GM21786 (cell line): ENCODE measurements around the gene EIF1.
A peak's percentile ranks its signal among the peaks of the same experiment; 100 is the strongest.
"Not testable (repeated sequence)": the region's sequence is repeated elsewhere in the genome, so short reads cannot be mapped to it uniquely, and the experiment has no call there.

Experiments used
- ATAC-seq: cut with Tn5 transposase; IDR thresholded peaks from one replicate; pipeline ENCODE4 v1.9.1; 2021; ENCODE audit not compliant: unreplicated experiment

EIF1 gene

DNA sequence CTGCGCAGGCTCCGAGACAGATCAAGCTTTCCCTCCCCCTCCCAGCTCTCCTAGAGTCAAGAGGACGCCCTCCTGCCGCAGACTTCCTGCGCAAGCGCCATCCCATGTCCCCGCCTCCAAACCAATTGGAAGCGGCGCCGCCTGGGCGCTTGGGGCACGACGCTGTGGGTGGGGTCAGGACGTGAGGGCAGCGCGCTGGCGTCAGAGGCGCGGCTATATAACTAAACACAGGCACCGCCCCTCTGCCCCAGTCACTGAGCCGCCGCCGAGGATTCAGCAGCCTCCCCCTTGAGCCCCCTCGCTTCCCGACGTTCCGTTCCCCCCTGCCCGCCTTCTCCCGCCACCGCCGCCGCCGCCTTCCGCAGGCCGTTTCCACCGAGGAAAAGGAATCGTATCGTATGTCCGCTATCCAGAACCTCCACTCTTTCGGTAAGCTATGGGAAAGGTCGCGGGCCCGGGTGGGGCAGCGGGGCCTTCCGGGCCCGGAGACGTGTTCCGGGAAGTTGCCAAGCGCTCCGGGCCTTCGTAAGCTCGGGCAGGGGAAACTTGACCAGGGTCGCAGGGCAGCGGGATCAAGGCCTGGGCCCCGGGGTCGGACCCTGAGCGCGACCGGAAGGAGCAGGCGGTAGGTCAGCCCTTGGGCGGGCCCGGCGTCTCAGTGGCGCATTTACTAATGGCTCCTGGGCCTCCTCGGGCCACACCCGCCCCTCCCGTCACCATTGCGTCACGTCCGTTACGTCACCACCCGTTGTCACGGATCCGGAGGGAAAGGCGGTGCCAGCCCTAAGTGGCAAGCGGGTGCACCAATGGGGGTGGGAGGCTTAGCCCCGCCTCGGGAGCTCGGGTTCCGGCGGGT is at the start of gene EIF1:
TSS of gene EIF1 (plus strand) at position 245 of the 856 bp plus-strand sequence. CDS start at position 399, 154 bp downstream.
- peak; percentile 67 for ATAC-seq

DNA sequence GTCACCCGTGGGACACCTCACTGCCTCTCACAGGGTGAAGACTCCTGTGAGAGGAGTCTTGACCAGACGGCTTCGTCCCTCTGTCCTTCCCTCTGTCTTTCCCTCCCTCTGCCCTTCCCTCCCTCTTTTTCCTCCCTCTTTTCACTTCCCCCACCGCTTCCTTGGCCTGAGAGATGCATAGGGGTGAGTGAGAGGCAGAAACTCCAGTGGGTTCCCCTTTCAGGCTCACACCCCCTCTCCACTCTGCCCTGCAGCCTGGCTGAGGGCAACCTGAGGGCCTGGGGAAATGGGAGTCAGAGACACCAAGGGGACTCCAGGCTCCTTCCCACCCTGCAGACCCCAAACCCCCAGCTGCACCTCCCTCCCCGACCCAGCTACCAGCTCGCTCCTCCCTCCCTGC is 49.7 kb upstream of the EIF1 start:
- ATAC-seq: no peak

DNA sequence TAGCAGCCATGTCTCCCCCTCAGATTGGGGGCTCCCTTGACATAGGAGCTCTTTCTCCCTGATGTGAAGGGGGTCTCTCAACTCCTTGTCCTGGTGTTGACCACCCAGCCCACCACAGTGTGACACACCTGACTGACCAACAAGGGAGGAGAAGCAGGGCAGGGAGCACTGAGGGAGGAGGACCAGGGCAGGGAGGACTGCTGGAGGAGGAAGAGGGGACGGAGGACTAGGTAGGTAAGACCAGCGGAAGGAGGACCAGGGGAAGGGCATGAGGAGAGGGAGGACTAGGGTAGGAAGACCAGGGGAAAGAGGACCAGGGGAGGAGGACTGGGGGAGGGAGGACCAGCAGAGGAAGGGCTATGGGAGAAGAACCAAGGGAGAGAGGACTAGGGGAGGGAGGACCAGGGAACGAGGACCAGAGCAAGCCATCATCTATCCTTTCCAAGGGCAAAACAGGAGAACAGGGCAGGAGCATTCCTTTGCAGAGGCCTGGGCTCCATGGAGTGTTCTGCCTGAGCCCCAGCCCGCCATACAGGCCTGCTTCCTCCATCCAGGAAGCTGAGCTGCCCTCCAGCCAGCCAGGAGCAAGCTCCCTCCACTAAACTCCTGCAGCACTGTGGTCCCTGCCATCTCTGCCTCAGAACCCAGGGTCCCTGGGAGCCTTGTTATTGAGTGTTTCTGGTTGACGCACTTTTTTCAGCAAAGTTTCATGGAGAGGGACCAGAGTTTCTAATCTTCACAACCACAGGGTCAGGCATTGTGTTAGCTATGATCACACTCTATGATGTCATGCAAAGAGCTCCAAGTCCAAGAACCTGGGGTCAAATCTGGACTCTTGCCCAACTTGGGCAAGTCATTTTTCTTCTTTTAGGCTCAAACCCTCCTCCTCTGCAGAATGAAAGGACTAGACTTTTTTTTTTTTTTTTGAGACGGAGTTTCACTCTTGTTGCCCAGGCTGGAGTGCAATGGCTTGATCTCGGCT is 48.9 kb upstream of the EIF1 start:
- ATAC-seq: no peak

DNA sequence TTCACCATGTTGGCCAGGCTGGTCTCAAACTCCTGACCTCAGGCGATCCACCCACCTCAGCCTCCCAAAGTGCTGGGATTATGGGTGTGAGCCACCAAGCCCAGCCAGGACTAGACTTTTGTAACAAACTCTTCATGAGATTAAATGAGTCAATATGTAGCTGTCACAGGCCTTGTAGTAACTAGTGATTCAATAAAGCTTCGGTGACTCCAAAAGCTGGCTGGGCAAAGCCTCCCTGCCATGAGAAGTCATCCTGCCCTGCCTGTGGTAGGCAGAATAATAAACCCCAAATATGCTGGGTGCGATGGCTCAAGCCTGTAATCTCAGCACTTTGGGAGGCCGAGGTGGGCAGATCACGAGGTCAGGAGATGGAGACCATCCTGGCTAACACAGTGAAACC is 48.1 kb upstream of the EIF1 start:
- ATAC-seq: not testable (repeated sequence)

DNA sequence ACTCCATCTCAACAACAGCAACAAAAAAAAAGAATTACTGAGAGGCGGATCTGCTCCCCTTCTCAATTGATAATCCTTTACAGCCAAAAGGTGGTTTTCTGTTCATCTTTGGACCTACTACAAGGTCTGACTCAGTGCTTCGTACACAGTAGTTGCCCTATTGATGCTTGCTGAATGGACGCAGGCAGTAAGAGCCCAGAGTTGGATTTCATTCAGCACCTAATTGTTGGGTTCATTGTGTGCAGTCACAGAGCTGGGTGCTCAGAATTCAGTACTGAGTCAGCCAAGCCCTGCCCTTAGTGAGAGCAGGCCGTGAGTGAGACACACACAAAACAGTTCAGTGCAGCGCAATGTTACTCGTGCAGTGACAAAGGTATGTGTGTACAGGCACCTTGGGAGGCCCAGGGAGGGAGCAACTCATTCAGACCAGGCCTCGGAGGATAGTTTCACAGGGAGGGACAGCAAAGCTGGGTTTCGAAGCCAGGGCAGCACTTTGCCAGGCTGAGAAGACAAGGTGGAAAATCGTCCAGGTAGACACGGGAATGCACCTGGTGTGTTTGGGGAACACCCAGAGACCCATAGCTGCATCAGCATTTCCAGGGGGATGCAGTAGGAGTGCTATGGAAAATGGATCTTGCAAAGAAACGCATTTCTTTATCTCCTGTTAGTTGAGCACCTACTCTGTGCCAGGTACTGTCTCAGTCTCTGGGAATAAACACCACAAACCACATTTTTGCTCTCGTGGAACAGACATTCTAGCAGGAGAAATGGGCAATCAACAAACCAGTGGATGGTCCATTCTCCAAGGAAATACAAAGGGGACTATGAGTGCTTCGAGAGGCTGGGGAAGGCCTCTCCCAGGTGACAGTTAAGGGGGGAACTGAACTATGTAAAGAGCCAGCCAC is 46.2 kb upstream of the EIF1 start:
- ATAC-seq: no peak

DNA sequence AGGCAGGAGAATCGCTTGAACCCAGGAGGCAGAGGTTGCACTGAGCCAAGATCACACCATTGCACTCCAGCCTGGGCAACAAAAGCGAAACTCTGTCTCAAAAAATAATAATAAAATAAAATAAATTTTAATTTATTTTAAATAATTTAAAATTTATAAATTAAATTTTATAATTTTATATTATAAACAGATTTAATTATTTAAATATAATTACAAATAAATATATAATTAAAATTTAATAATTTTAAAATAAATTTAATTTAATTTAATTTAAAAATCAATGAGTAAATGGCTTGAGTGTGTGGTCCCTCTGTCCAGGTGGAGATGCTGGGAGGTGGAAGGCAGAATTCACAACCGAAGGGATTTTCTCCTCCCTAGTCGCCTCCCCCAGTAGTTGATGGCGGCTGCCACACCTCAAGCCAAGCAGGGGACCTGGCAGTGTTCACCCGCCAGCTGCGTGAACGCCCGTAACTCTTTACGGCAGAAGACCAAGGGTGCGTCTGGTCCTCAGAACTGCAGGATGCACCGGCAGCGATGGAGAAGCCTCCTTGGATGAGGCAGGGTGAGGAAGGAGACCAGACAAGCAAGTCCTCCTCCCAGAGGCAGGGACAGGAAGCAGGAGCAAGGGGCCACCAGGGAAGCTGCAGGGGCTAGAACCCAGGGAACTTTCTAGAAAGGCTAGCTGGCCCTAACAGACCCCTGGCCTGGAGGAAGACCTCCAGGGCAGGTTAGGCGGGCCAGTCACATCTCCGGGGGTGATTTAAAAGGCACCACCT is 41.5 kb upstream of the EIF1 start:
- ATAC-seq: no peak

DNA sequence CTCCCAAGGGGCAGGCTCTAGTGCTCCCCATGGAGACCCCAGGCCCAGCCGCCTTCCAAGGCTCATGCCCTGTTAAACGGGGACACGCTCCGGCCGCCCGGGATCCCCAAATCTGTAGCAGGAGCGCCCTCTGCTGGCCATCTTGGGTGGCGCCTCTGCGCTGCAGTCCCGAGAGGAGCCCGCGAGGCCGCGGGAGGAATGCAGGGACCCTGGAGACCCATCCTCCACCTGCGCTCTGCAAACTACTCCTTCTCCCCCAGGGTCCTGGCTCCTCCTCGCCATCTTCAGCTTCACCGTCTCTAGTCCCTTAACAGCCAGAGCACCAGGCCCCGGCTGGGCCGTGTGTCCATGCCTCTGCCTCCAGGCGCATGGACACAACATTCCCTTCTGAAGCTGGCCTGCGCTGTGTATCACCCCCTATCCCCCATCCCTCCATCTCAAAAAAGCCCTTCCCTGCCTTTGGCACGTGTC is 40.7 kb upstream of the EIF1 start:
- no peak for ATAC-seq

DNA sequence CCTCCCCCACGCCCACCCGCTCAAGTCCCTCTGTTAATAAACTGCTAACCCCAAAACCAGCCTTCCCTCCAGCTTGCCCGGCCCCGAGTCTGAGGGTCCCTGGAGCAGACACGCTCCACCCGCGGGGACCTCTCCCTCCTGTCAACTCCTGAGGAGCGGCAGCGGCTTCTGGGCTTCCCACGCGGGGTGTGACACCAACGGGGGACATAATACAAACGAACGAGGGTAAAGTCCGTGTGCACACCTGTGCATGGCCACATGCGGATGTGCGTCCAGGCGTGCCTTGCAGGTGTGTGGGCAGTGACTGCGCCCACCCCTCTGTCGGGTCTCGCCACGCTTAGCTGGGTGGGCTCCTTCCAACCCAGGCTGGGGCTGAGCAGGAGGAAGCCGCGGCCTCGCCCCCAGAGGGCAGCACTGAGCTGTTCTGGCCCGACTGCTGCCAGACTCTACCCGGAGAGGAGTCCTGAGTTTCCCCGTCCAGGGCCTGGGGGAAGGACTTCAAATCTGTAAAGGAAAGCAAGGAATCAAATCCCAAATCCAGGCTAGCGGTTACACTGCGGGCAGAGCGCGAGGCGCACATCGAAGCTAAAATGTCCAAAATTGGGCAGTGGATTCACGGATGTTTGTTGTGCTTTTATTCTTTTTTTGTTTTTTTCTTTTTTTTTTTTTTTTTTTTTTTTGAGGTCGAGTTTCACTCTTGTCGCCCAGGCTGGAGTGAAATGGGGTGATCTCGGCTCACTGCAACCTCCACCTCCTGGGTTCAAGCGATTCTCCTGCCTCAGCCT is 40.1 kb upstream of the EIF1 start:
- ATAC-seq: no peak

DNA sequence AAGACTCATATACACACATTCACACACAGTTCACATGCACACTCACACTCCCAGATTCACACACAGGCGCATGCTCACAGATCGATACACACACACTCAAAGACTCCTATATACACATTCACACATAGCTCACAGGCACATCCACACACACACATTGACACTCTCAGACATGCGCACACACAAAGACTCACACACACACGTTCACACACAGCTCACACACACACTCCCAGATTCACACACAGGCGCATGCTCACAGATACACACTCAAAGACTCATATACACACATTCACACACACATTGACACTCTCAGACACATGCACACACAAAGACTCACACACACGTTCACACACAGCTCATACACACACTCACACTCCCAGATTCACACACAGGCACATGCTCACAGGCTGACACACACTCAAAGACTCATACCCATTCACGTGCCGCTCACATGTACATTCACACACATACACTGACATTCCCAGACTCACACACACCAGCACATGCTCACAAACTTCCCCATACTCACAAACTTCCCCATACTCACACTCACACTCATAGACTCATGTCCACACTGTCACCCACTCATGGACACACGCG is 38.7 kb upstream of the EIF1 start:
- ATAC-seq: no peak

DNA sequence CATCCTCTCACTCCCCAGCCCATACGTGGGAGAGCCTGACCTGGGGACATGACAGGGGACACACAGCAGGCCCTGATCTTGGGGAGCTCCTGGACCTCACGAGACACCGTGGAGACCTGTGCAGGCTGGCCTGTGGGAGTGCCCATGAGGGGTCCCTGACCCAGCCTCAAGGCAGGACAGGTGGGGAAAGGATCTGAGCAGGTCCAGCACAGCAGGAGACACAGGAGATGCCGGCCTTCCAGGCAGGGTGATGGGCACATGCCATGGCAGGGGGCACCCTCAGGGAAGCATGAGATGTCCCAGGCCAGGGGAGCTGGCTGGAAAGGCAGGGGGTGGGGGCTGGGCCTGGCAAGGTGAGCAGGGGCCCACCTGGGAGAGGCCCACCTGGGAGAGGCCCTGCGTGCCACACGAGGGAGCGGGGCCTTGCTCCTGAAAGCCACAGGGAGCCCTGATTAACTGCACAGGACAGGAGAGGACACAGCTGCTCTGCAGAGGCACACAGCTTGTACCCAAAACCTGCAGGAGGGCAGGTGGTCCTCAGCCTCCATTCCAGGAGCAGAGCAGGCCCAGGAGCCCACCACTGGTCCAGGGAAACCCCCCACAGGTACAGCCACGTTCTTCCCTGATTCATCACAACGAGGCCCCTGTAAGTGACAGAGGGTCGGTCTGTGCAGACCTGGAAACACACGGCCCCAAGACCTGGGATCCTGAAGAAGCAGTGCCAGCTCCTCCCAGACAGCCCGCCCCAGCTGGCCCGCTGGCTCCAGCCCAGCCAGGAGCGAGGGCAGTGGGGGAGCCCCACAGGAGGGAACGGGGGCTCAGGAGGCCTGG is 37.7 kb upstream of the EIF1 start:
- ATAC-seq: no peak

DNA sequence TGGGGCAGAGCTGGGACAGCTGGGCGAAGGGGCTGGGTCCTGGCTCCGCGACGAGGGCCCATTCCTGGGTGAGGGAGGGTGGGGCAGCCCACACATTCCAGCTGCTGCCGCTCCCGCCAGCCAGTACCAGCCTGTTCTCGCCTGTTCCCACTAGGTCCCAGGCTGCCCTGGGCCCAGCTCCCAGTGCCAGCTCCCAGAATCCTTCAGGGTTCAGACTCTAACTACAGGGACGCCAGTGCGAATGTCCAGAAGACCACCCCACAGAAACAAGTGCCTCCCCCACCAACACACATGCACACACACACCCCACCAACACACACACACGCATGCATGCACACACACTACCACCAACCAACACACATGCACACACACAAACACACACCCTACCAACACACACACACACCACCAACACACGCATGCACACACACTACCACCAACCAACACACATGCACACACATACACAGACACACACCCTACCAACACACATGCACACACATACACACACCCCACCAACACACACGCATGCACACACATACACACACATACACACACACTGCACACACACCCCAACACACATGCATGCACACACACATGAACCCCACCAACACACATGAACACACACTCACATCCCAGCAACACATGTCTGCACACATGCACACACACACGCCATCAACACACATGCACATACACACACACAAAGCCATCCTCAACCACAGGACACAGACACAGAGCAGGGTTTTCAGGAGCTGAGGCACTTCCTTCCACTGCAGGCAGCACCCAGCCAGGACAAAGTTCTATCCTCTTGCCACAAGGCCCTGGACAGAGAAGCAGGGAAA is 36.8 kb upstream of the EIF1 start:
- ATAC-seq: no peak

DNA sequence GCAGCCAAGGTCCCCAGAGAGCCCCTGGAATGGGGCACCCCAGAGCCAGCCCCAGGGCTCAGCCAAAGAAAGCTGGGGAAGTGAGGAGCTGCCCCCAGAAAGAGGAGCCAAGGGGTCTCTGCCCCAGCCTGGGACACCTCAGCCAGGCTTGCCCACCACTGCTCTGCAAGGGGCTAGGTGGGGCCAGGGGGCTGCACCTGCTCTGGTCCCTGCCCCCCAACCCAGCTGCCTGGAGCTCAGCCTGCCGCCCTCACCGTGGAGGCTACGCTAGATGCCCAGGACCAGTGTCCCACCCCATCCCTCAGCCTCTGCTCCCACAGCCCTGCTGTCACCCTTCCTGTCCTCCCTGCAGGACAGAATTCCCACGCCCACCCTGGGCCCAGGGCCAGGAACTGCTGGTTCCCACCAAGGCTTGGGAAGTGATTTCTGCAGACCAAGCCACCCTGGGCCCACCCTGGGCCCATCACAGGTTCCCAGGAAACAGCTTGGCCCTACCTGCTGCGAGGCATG is 36.2 kb upstream of the EIF1 start:
- ATAC-seq: no peak

DNA sequence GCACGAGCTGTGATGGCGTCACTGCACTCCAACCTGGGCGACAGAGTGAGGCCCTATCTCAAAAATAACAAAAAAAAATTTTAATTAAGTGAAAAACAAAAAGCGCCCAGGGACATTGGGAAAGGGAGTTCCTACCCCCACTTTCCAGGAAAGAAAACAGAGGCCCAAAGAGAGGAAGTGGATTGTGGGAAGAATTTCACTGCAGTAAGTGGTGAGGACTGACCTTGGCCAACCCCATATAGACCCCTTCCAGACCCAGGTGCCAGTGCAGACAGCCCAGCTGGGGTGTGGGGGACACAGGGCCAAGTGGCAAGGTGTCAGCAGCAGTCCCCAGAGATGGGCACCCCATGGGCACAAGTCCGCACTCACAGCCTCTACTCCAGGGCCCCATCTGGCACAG is 35.3 kb upstream of the EIF1 start:
- no peak for ATAC-seq

DNA sequence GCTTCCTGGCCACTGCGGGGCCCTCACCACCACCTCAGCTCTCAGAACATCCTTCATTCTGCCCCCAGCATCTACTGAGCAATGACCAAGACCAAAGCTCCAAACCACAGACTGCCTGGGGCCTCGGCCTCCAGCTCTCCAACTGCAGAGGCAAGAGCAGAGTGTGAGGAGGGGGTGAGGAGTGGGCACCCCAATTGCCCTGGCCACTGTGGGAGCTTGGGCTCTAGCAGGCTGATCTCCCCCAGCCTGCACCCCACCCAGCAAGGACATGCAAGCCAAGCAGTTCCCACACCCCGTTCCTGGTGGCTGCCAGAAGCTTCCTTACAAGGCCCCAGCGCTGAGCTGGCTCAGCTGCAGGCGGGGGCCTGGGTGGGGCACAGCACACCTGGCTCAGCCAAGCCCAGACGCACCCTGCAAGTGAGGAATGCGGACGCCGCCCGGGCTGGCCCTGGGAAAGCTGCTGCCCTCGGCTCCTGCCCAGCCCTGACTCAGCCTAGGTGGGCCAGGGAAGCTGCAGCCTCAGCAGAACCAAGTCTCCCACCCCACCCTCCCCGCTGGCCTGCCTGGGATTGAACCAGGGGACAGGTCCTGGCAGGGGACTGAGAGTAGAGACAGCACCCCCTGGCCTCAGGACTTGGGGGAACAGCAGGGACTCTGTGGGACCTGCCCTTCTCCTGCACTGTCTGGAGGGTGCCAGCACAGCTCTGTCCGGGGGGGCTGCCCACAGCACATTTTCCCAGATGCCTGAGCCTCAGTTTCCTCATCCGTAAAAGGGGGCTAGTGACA is 34.6 kb upstream of the EIF1 start:
- ATAC-seq: no peak

DNA sequence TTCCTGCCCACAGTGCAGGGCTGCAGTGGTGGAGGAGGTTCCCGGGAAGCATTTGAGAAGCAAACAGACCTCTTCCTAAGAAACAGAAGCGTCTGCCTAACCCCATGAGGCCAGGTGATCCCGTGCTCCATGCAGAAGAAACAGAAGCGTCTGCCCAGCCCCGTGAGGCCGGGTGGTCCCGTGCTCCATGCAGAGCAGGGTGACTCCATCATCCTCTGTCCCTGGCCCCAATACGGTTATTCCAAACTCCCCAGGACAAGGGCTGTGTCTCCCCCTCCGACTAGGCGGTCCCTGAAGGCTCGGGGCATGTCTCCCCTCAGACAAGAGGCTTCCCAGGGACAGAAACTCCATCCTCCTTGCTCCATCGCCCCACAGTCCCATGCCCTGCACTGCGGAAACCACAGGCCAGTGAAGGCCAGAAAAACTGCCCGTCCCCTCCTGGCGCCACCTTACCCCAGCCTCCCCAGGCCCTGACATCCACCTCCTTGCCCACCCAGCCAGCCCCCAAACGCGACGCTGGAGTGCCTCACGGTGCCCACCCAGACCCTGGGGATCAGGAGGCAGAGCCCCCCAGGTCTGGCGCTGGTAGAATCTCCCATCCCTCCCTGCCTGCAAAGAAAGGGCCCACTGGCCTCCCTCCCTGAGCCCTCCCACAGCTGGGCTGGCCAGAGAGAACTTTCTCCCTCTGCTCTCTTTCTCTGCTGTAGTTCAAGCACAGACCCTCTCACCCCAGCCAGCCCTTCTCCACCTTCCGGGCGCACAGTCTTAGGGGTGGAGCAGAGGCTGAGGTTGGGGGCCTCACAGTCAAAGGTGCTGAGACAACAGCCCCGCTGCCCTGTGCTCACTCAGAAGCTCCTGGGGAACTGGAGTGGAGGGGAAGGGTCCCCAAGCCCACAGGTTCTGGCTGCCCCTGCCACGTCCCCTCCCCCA is 33.7 kb upstream of the EIF1 start:
- no peak for ATAC-seq
